Chondrocyte (in vitro differentiated cells): ENCODE measurements around the gene ZNF724. TPM values are rescaled to one million over a fixed set of nuclear protein-coding genes. Genes with fewer than 3 reads are reported as not detected.

Experiments used
- DNase-seq: peaks from one replicate; pipeline ENCODE4 v3.0.0; 2021; ENCODE audit warnings: mixed read lengths, low spot score
- H3K27ac Mint-ChIP-seq: one replicate; pipeline ENCODE4 v1.8.0; 2021; ENCODE audit warnings: mild to moderate bottlenecking, moderate library complexity, mixed read lengths; ENCODE audit not compliant: unreplicated experiment
- H3K27me3 Mint-ChIP-seq: 2 replicates; pipeline ENCODE4 v1.8.0; 2021; ENCODE audit warnings: low read depth, mixed read lengths
- H3K36me3 Mint-ChIP-seq: 2 replicates; pipeline ENCODE4 v1.8.0; 2021; ENCODE audit warnings: low read depth, mixed read lengths
- H3K4me1 Mint-ChIP-seq: 2 replicates; pipeline ENCODE4 v1.8.0; 2021; ENCODE audit warnings: low read depth, mild to moderate bottlenecking, mixed read lengths
- H3K4me3 Mint-ChIP-seq: one replicate; pipeline ENCODE4 v1.8.0; 2021; ENCODE audit warnings: mild to moderate bottlenecking, moderate library complexity, mixed read lengths; ENCODE audit not compliant: unreplicated experiment
- H3K9me3 Mint-ChIP-seq: 2 replicates; pipeline ENCODE4 v1.8.0; 2021; ENCODE audit warnings: low read depth, mixed read lengths
- CTCF ChIP-seq: fragments of 200-600 bp; sonication (generic); IDR thresholded peaks from 2 replicates; pipeline ENCODE4 v1.5.0; 2021; ENCODE audit warnings: antibody characterized with exemption, mild to moderate bottlenecking, moderate library complexity
- total RNA-seq: library from RNA; stranded (reverse); gene quantifications from 3 replicates; pipeline ENCODE4 v1.2.1, GENCODE V29; 2021

The ZNF724 gene
- total RNA-seq, 1 donor from 2014 or later: 2.3 TPM

- no peak for TF ChIP-seq CTCF
- Mint-ChIP-seq H3K27ac (no peak overlapping the region), H3K36me3 (peaks cover 52% of the 10 kb centered on the region), H3K27me3 (no peaks in the 10 kb centered on the region), H3K4me1 (no peaks in the 10 kb centered on the region), H3K9me3 (peaks cover 53% of the 10 kb centered on the region), H3K4me3 (no peak overlapping the region)
- no peak for DNase-seq
These were observed 27.1 kb downstream of the ZNF724 start for GRCh38 chr19:23222998-23223652.

- no peak overlapping the region for H3K4me3 Mint-ChIP-seq
- no peak for TF ChIP-seq CTCF
- H3K36me3 Mint-ChIP-seq: peaks cover 2% of the 10 kb centered on the region
- H3K4me1 Mint-ChIP-seq: no peaks in the 10 kb centered on the region
- no peak for DNase-seq
- no peaks in the 10 kb centered on the region for H3K27me3 Mint-ChIP-seq
- peaks cover 28% of the 10 kb centered on the region for H3K9me3 Mint-ChIP-seq
- no peak overlapping the region for H3K27ac Mint-ChIP-seq
These were observed 46.3 kb downstream of the ZNF724 start for GRCh38 chr19:23203841-23204344.

DNA sequence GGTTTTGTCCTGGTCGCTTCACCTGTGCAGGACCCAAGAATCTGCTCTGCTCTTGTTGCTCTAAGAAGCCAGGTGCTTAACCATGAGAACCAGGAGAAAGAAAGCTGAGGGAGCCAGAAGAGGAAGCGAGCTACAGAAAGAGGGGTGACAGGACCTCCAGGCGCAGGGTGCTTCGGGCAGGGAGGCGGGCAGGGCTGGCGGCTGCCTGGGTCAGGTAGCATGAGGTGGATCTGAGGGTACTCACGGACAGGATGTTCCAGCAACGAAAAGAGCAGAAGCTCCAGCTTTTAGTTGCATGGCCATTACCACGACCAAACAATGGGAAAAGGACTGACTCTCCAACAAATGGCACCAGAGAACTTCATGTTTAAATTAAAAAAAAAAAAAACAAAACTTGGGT lies 59.9 kb downstream of the ZNF724 start:
- Mint-ChIP-seq H3K36me3 (peaks cover 2% of the 10 kb centered on the region), H3K4me3 (no peak overlapping the region), H3K27me3 (no peaks in the 10 kb centered on the region), H3K9me3 (peaks cover 35% of the 10 kb centered on the region), H3K4me1 (no peaks in the 10 kb centered on the region), H3K27ac (no peak overlapping the region)
- no peak for TF ChIP-seq CTCF
- no peak for DNase-seq

GRCh38 chr19:23183251-23183650 lies 66.9 kb downstream of the ZNF724 start:
- DNase-seq: no peak
- H3K27me3 Mint-ChIP-seq: no peaks in the 10 kb centered on the region
- no peaks in the 10 kb centered on the region for H3K4me1 Mint-ChIP-seq
- H3K36me3 Mint-ChIP-seq: peaks cover 6% of the 10 kb centered on the region
- no peak for TF ChIP-seq CTCF
- no peak overlapping the region for H3K4me3 Mint-ChIP-seq
- no peak overlapping the region for H3K27ac Mint-ChIP-seq
- peaks cover 72% of the 10 kb centered on the region for H3K9me3 Mint-ChIP-seq

Other genes starting within 250 kb of the ZNF724 start
- gene ZNF728, start 247.2 kb downstream of the ZNF724 start, total RNA-seq: not detected in 3 replicates
- gene ZNF730, start 133.4 kb downstream of the ZNF724 start, total RNA-seq: 0.57 to 4.1 TPM (median 2.6 TPM) in 3 replicates
- gene ZNF91, start 145.1 kb upstream of the ZNF724 start, total RNA-seq: 18.1 to 31.7 TPM (median 19.9 TPM) in 3 replicates